Transverse colon (tissue), 3 donors: Measurements from ENCODE around the gene SH2B2.

Source experiments
- EP300 ChIP-seq: sonication (generic); formaldehyde crosslinking; IDR thresholded peaks from one replicate; pipeline ENCODE4 v1.6.1; 2017; ENCODE audit warnings: antibody characterized with exemption, low read depth
- POLR2AphosphoS5 ChIP-seq, 3 donors: sonication (generic); formaldehyde crosslinking; IDR thresholded peaks; one replicate each; pipeline ENCODE4 v1.6.1; 2016; ENCODE audit warnings: antibody characterized with exemption in 3 of 3

DNA sequence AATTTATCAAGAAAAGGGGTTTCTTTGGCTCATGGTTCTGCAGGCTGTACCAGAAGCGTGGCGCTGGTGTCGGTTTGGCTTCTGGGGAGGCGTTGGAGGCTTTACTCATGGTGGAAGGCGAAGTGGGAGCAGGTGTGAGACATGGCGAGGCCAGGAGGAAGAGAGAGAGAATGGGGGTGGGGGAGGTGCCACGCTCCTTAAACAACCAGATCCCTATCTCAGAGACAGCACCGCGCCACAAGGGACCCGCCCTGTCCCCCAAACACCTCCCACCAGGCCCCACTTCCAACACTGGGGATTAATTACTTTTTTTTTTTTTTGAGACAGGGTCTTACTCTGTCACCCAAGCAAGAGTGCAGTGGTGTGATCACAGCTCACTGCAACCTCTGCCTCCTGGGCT lies 18.0 kb upstream of the SH2B2 start:
- no peak for TF ChIP-seq EP300
- no peak for TF ChIP-seq POLR2AphosphoS5 (IDR thresholded peaks at IDR 0.05)
